Tibial nerve (tissue), 4 donors: ENCODE results near the gene SLC9A3. TPM values are rescaled to one million over a fixed set of nuclear protein-coding genes. Genes with fewer than 3 reads are reported as not detected.

ENCODE experiments used
- DNase-seq, 2 donors: peaks; one replicate each; pipeline ENCODE4 v3.0.0-alpha.2; 2019; ENCODE audit warnings: low spot score in 2 of 2
- H3K27ac ChIP-seq, 4 donors: fragments of 200-600 bp; sonication (generic) in 3 of 4; one replicate each; pipeline ENCODE4 v1.5.1; 2017 to 2019; ENCODE audit warnings: mild to moderate bottlenecking in 1 of 4
- H3K27me3 ChIP-seq, 2 donors: fragments of 200-600 bp; sonication (generic) in 1 of 2; one replicate each; pipeline versions ENCODE4 v1.5.1 to v1.6.0; 2017 to 2019
- H3K36me3 ChIP-seq, 3 donors: fragments of 200-600 bp; sonication (generic); one replicate each; pipeline ENCODE4 v1.5.1; 2018 to 2019
- H3K4me1 ChIP-seq, 4 donors: fragments of 200-600 bp; sonication (generic) in 3 of 4; one replicate each; pipeline ENCODE4 v1.5.1; 2017 to 2019
- H3K4me3 ChIP-seq, 4 donors: fragments of 200-600 bp; sonication (generic) in 3 of 4; one replicate each; pipeline ENCODE4 v1.5.1; 2017 to 2019; ENCODE audit warnings: mild to moderate bottlenecking in 1 of 4, moderate library complexity in 1 of 4
- H3K9me3 ChIP-seq, 4 donors: fragments of 200-600 bp; sonication (generic) in 3 of 4; one replicate each; pipeline ENCODE4 v1.5.1; 2017 to 2019
- CTCF ChIP-seq, 5 experiments: fragments of 200-600 bp in 3 of 5; fragments of 450-650 bp in 2 of 5; sonication (generic) in 3 of 5; IDR thresholded peaks; one replicate each; pipeline ENCODE4 v1.5.1; 2016 to 2019; ENCODE audit warnings: antibody characterized with exemption in 5 of 5, mild to moderate bottlenecking in 3 of 5, moderate library complexity in 2 of 5
- EP300 ChIP-seq, 2 donors: sonication (generic); formaldehyde crosslinking; IDR thresholded peaks; one replicate each; pipeline ENCODE4 v1.6.1; 2017; ENCODE audit warnings: antibody characterized with exemption in 2 of 2, mild to moderate bottlenecking in 1 of 2
- POLR2A ChIP-seq, 2 donors: fragments of 450-650 bp; IDR thresholded peaks; one replicate each; pipeline ENCODE4 v1.6.1; 2017; ENCODE audit warnings: antibody characterized with exemption in 2 of 2, mild to moderate bottlenecking in 2 of 2, moderate library complexity in 2 of 2
- WGBS, 2 donors: methylation state at CpG; one replicate each; pipeline ENCODE4 v1.1.5; 2018; 5-methylcytosine and 5-hydroxymethylcytosine counted together
- total RNA-seq, 4 donors: library from RNA; depleted of rRNA; stranded (reverse); fragments of >200 nt; gene quantifications; one replicate each; pipeline ENCODE4 v1.1.0, GENCODE V29; 2016

The SLC9A3 gene
- total RNA-seq, 4 donors from 2014 or later: 11.4 to 32.7 (median 17.9) TPM

GRCh38 chr5:465591-466403 is 58.5 kb downstream of the SLC9A3 start:
- H3K27me3 ChIP-seq: no peaks in the 10 kb centered on the region

GRCh38 chr5:464843-465590 is 59.2 kb downstream of the SLC9A3 start:
- TF ChIP-seq CTCF (IDR thresholded peaks at IDR 0.05) (no peak), POLR2A (IDR thresholded peaks at IDR 0.05) (no peak), EP300 (IDR thresholded peaks at IDR 0.05) (no peak)
- no peak overlapping the region for H3K4me3 ChIP-seq
- peaks cover 0 to 89% (median 4%) of the 10 kb centered on the region in 3 donors for H3K36me3 ChIP-seq
- 90 to 91% methylated on average over 51 to 63 of the region's 63 CpGs for WGBS, 2 donors
- no peaks in the 10 kb centered on the region for H3K4me1 ChIP-seq
- no peaks in the 10 kb centered on the region for H3K9me3 ChIP-seq
- no peak overlapping the region for H3K27ac ChIP-seq
- DNase-seq: no peak
- no peaks in the 10 kb centered on the region for H3K27me3 ChIP-seq

More at GRCh38 chr5:465591-466403, 58.5 kb downstream of the SLC9A3 start:
- peaks cover 0 to 85% (median 4%) of the 10 kb centered on the region in 3 donors for H3K36me3 ChIP-seq
- no peak overlapping the region for H3K27ac ChIP-seq
- no peak for TF ChIP-seq CTCF (IDR thresholded peaks at IDR 0.05)
- TF ChIP-seq EP300 (IDR thresholded peaks at IDR 0.05): no peak
- TF ChIP-seq POLR2A (IDR thresholded peaks at IDR 0.05): no peak
- no peak for DNase-seq
- H3K4me3 ChIP-seq: no peak overlapping the region
- no peaks in the 10 kb centered on the region for H3K9me3 ChIP-seq
- 83 to 95% methylated on average over 20 to 24 of the region's 29 CpGs for WGBS, 2 donors
- no peaks in the 10 kb centered on the region for H3K4me1 ChIP-seq

- Histone ChIP-seq H3K9me3 (no peaks in the 10 kb centered on the region), H3K27me3 (no peaks in the 10 kb centered on the region), H3K36me3 (peaks cover 0 to 89% (median 10%) of the 10 kb centered on the region in 3 donors), H3K4me3 (no peak overlapping the region), H3K27ac (no peak overlapping the region), H3K4me1 (no peaks in the 10 kb centered on the region)
- TF ChIP-seq POLR2A (IDR thresholded peaks at IDR 0.05) (no peak), EP300 (IDR thresholded peaks at IDR 0.05) (no peak), CTCF (IDR thresholded peaks at IDR 0.05) (no peak)
- no peak for DNase-seq
- WGBS, 2 donors: 87 to 89% methylated on average over 19 of the region's 19 CpGs
These were observed 59.8 kb downstream of the SLC9A3 start for GRCh38 chr5:464446-464842.

GRCh38 chr5:463952-464351 is 60.3 kb downstream of the SLC9A3 start:
- no peaks in the 10 kb centered on the region for H3K9me3 ChIP-seq
- no peaks in the 10 kb centered on the region for H3K4me1 ChIP-seq
- DNase-seq: no peak
- 71 to 75% methylated on average over 18 of the region's 18 CpGs for WGBS, 2 donors
- no peak overlapping the region for H3K27ac ChIP-seq
- no peaks in the 10 kb centered on the region for H3K27me3 ChIP-seq
- peaks cover 0 to 89% (median 11%) of the 10 kb centered on the region in 3 donors for H3K36me3 ChIP-seq
- H3K4me3 ChIP-seq: no peak overlapping the region
- TF ChIP-seq EP300 (IDR thresholded peaks at IDR 0.05) (no peak), CTCF (IDR thresholded peaks at IDR 0.05) (no peak), POLR2A (IDR thresholded peaks at IDR 0.05) (no peak)

- 69% methylated on average over 7 of the region's 7 CpGs for WGBS, 2 donors
- Histone ChIP-seq H3K27me3 (no peaks in the 10 kb centered on the region), H3K4me1 (no peaks in the 10 kb centered on the region), H3K27ac (no peak overlapping the region), H3K36me3 (peaks cover 0 to 89% (median 11%) of the 10 kb centered on the region in 3 donors), H3K9me3 (no peaks in the 10 kb centered on the region), H3K4me3 (no peak overlapping the region)
- TF ChIP-seq POLR2A (IDR thresholded peaks at IDR 0.05) (no peak), CTCF (IDR thresholded peaks at IDR 0.05) (no peak), EP300 (IDR thresholded peaks at IDR 0.05) (no peak)
- DNase-seq: no peak
These were observed 60.9 kb downstream of the SLC9A3 start for GRCh38 chr5:463301-463700.
